Measurements from ENCODE around the gene GALNT1. TPM values are rescaled to one million over a fixed set of nuclear protein-coding genes. Genes with fewer than 3 reads are reported as not detected.

The GALNT1 gene
- total and polyA plus RNA-seq, 10 donors: 13.9 to 67.1 (median 49.9) TPM

- H3K4me1 ChIP-seq: peaks cover 0 to 37% (median 8%) of the 10 kb centered on the region in 6 donors
- intact Hi-C loops (cut with DNase I; ENCODE audit: low total_unique reads): no loop called here
- peaks cover 12 to 54% (median 49%) of the 10 kb centered on the region in 8 donors for H3K9me3 ChIP-seq
- H3K36me3 ChIP-seq: peaks cover 0 to 2% (median 0%) of the 10 kb centered on the region in 6 donors
- H3K27ac ChIP-seq: no peak overlapping the region
- 74 to 95% (median 79%) methylated on average over 3 of the region's 3 CpGs for WGBS, 5 donors
- no peaks in the 10 kb centered on the region for H3K27me3 ChIP-seq (replicated peaks in 1 of 7)
- DNase-seq: no peak
- no peak overlapping the region for H3K4me3 ChIP-seq
- TF ChIP-seq POLR2AphosphoS5 (IDR thresholded peaks at IDR 0.05) (no peak), POLR2A (IDR thresholded peaks at IDR 0.05) (no peak), CTCF (IDR thresholded peaks at IDR 0.05 in 8 of 11, conservative IDR thresholded peaks at IDR 0.05 in 3 of 11) (no peak)
Observed at GRCh38 chr18:35603528-35603927, 22.0 kb downstream of the GALNT1 start.

- H3K4me1 ChIP-seq: peaks cover 0 to 37% (median 9%) of the 10 kb centered on the region in 6 donors
- H3K36me3 ChIP-seq: no peaks in the 10 kb centered on the region
- no peak overlapping the region for H3K27ac ChIP-seq
- peaks cover 12 to 51% (median 47%) of the 10 kb centered on the region in 8 donors for H3K9me3 ChIP-seq
- DNase-seq: no peak
- WGBS, 5 donors: 70 to 89% (median 86%) methylated on average over 3 of the region's 3 CpGs
- H3K27me3 ChIP-seq (replicated peaks in 1 of 7): no peaks in the 10 kb centered on the region
- intact Hi-C loops (cut with DNase I; ENCODE audit: low total_unique reads): no loop called here
- H3K4me3 ChIP-seq: no peak overlapping the region
- TF ChIP-seq POLR2A (IDR thresholded peaks at IDR 0.05) (no peak), CTCF (IDR thresholded peaks at IDR 0.05 in 8 of 11, conservative IDR thresholded peaks at IDR 0.05 in 3 of 11) (no peak), POLR2AphosphoS5 (IDR thresholded peaks at IDR 0.05) (no peak)
Observed at GRCh38 chr18:35604369-35604768, 22.8 kb downstream of the GALNT1 start.

GRCh38 chr18:35605686-35606417 lies 24.3 kb downstream of the GALNT1 start:
- intact Hi-C loops (cut with DNase I; ENCODE audit: low total_unique reads): no loop called here
- TF ChIP-seq POLR2AphosphoS5 (IDR thresholded peaks at IDR 0.05): no peak
- no peak for TF ChIP-seq POLR2A (IDR thresholded peaks at IDR 0.05)
- TF ChIP-seq CTCF (IDR thresholded peaks at IDR 0.05 in 8 of 11, conservative IDR thresholded peaks at IDR 0.05 in 3 of 11): no peak
- no peaks in the 10 kb centered on the region for H3K36me3 ChIP-seq
- H3K4me1 ChIP-seq: peaks cover 0 to 46% (median 15%) of the 10 kb centered on the region in 6 donors
- no peak overlapping the region for H3K4me3 ChIP-seq
- no peak for DNase-seq
- peaks cover 12 to 38% (median 32%) of the 10 kb centered on the region in 8 donors for H3K9me3 ChIP-seq
- 67 to 93% (median 87%) methylated on average over 3 of the region's 3 CpGs for WGBS, 5 donors
- no peaks in the 10 kb centered on the region for H3K27me3 ChIP-seq (replicated peaks in 1 of 7)
- H3K27ac ChIP-seq: no peak overlapping the region

- TF ChIP-seq POLR2A (IDR thresholded peaks at IDR 0.05) (no peak), CTCF (IDR thresholded peaks at IDR 0.05 in 8 of 11, conservative IDR thresholded peaks at IDR 0.05 in 3 of 11) (no peak), POLR2AphosphoS5 (IDR thresholded peaks at IDR 0.05) (no peak)
- Histone ChIP-seq H3K9me3 (peaks cover 0 to 4% (median 0%) of the 10 kb centered on the region in 8 donors), H3K27me3 (replicated peaks in 1 of 7) (no peaks in the 10 kb centered on the region), H3K27ac (no peak overlapping the region), H3K36me3 (no peaks in the 10 kb centered on the region), H3K4me3 (no peak overlapping the region), H3K4me1 (peaks cover 0 to 47% (median 14%) of the 10 kb centered on the region in 6 donors)
- 90 to 100% (median 97%) methylated on average over 1 of the region's 1 CpG for WGBS, 5 donors
- intact Hi-C loops (cut with DNase I; ENCODE audit: low total_unique reads): no loop called here
- no peak for DNase-seq
Observed at GRCh38 chr18:35609236-35609635, 27.7 kb downstream of the GALNT1 start.
